Measurements from ENCODE around the gene MISP3.

The MISP3 gene

GRCh38 chr19:14081797-14082674, 9.4 kb downstream of the MISP3 start:
- no peak for DNase-seq

DNA sequence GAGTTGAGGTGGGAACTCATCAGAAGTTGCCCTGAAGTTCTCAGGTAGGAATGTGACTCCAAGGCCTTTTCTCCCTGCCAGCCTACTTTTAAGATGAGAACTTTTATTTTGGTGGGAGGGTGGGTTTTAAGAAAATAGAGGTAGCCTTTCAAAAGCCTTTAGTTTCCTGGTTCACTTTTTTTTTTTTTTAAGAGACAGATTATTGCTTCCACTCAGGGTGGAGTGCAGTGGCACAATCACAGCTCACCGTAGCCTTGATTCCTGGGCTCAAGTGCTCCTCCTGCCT, 10.0 kb downstream of the MISP3 start:
- no peak for DNase-seq

DNA sequence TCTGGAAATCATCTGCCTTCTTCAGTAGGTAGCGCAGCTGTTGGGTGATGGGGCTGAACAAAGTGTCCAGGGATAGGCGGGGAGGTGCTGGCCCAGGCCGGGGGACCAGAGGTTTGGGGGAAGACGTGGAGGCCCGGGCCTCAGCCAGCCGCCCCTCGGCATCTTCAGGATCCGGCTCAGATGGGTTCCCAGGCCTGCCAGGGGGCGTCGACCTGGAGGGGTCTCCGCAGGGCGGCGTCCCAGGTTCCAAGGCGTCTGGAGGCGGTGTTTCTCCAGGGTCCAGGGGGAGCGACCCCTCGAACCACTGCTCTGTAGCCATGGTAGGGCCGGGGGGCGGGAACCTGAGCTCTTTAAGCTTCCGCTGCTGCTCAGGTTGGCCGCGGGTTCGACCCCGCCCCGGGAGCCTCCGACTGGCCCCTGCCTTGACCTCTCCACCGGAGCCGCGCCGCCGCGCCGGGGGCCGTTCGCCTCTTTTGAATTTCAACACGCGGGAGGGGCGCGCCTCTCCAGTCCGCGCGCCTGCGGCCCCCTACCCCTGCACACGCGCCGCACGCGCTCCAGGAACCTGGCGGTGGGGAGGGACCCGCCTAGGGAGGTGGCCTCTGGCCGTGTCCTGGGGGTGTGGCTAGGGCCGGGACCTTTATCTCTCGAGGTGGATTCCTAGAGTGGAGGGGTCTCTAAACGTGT, 12.9 kb downstream of the MISP3 start, which contains the start of gene C19orf67:
Gene C19orf67, minus strand, starts transcription at position 475 of the 687 bp plus-strand sequence. Its CDS starts 156 bp downstream, at position 319.
- no peak for DNase-seq

GRCh38 chr19:14086098-14086497, 13.5 kb downstream of the MISP3 start:
- DNase-seq: no peak

DNA sequence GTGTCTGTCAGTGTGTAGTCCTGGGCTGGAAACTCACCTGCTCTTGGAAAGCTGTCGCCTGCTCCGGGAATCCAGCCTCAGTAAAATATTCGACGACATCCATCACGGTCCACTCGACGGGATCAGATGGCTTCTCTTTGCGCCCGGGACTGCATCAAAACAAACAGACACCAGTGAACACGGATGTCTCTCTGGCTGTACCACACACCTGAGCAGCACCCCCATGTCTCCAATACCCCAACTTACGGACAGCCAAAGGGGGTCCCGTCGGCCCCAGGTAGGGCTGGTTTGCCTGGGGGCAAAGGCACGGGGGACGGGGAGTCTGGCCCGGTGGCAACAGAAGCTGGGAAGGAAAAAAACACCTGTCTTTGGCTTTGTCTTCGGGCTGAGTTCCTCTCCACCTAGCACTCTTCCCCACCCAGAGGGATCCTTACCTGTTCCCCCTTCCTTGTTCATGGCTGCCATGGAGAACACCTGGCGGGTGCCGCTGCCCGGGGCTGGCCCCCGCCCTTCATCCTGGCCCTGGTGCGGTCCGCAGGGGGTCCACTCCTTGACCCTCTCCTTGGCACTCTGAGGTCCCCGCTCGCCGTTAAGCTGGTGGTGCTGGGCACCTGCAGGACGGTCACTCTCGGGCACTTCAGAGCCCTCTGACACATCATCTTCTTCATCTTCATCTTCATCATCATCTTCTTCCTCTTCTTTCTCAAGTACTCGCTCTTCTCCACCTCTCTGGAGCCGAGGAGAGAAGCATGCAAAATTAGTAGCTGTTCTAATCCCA, 16.2 kb downstream of the MISP3 start:
- DNase-seq: no peak

DNA sequence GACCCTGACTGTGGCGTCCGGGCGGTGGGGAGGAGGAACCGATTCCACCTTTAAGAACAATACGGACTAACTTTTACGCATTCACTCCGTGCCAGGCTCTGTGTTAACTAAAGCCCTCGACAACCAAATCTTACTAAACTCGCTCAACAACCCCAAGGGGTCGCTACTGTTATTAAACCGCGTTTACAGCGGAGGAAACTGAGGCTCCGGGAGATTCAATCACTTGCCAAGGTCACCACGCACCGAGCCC, 16.8 kb downstream of the MISP3 start:
- no peak for DNase-seq

DNA sequence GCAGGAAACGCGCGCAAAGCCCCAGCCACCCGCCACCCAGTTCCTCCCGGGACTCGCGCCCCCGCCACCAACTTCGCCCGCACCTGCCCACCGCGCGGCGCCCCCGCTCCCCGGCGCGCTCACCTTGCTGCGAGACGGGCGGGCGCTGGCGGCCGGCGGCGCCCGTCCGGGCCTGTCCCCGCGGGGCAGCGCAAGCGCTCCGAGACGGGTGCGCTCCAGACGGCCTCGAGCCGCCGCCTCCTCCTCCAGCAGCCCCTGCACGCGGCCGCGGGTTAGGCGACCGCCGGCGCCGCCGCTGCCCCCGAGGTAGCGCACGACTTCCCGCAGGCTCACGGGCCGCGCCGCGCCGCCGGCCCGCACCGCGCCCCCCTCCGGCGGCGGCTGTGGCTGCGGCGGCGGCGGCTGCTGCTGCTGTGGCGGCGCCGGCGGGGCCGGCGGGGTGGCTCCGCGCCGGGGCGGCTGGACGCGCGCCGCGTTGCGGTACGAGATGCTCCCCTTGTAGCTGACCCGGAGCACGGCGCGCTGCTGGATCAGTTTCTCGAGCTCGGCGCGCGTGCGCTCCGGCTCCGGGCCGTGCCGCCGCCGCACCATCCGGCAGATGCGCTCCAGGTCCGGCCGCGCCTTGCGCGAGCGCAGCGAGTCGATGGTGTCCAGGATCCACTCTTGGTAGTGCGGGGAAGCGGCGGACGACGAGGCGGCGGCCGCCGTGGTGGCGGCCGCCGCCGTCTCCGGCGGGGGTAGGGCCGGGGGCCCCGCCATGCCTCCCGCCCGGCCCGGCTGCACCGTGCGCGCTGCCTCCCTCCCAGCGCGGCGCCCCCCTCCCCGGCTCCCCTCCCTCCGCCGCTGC, 17.3 kb downstream of the MISP3 start:
- peak; percentile 14 for DNase-seq

DNA sequence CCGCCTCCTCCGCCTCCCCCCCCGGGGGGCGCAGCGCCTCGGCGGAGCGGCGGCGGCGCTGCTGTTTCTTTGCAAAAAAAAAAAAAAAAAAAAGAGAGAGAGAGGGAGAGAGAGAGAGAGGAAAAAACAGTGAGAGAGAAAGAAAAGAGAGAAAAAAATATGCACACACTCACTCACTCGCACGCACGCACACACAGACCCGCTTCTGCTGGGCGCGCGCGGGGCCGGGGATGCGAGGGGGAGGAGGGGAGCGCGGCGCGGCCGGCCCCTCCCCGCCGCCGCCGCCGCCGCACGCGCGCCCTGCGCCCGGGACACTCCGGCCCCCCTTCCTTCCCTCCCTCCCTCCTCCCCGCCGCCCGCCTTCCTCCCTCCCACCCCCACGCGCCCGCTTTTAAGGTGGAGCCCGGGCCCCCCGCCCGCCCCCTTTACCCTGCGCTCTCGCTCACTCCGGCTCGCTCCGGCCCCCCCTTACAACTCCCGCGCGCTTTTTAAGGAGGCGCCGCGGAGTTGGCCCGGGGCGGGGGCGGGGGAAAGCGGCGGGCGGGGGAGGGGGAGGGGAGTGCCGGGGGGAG, 18.0 kb downstream of the MISP3 start, which contains the start of gene SAMD1:
Gene SAMD1, minus strand, starts transcription at position 243 of the 572 bp plus-strand sequence.
- peak; percentile 48 for DNase-seq

DNA sequence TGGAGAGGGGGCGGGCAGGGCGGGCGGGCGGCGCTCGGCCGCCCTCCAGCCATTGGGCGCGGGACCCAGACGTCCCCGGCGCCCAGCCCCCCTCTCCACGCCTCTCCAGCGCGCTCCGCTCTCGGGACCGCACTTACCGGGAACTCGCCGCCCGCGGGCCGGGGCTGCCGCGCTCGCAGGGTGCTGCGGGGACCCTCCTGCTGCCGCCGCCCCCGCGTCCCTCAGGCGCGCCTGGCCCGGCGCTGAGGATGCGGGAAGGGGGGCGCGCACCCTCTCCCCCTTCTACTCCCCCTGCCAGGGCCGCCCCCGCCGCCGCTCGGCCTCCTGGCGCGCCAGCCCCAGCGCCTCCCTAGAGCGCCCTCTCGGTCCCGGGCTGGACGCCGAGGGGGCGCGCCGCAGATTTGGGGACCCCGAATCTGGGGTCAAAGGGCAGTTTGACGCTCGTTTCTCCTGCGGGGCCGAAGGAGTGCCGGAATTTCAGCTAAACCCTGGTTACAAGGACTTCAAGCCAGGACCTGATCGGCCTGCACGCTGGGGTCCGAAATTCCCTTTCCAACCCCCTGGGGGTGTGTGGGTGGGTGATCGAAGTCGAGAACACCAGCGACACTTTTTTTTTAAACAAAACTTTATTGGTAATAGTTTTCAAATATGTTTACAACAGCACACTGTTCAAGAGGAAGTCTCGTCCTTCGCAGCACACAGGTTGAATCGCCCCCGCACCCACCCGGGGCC, 18.7 kb downstream of the MISP3 start:
- DNase-seq: peak; percentile 37

GRCh38 chr19:14091813-14092462, 19.4 kb downstream of the MISP3 start:
- no peak for DNase-seq

DNA sequence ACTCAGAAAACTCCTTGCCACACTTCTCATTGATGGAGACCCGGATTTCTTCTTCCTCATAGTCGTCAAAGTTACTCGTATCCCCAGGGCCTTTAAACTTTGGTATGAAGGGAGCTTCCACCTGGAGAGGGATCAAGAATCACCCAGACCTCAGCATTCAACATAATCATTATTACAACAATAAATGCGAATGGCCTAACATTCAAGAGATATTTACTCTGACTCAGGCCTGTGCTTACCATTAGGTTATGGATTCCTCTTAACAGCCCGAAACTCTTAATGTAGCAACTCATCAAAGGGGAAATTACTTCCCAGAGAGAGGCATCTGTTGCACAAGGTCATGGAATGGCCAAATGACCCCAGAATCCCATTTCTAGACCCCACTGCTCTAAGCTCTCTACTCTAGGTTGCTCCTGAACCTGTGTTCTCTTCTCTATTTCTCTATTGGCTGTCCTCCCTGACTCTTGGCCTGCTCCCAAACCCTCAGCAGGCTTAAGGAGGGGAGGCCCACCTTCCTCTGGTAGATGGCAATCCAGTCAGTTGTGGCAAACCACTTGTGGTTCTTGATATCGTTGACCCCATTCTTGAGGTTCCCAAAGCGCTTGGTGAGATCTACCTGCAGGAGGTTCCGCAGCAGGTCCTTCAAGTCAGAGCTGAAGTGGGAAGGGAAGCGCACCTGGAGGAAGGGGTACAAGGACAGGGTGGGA, 20.7 kb downstream of the MISP3 start:
- DNase-seq: no peak

GRCh38 chr19:14094854-14095253, 22.3 kb downstream of the MISP3 start:
- DNase-seq: no peak

- DNase-seq: no peak
Measured at GRCh38 chr19:14096272-14096992, 23.8 kb downstream of the MISP3 start.

DNA sequence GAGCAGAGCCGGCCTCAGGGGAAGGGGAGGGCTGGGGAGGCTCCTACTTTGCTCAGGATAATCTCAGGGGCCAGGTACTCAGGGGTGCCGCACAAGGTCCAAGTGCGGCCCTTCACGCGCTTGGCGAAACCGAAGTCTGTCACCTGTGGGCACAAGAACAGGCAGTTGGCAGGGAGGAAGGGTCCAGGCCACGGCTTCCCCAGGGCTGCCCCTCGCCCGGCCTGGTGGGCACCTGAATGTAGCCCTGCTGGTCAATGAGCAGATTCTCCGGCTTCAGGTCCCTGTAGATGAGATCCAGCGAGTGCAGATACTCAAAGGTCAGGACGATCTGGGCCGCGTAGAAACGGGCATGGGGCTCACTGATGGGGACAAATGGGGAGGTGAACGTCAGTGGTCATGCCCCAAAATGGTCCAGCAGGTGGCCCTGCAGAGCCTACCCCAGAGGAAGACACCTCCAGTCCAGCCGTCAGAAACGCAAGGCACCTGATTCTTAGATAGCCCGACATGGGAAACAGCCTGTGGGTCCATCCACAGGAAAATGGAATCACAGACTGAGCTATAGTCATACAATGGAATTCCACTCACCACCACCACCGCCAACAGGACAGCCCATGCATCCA, 25.1 kb downstream of the MISP3 start:
- DNase-seq: no peak

DNA sequence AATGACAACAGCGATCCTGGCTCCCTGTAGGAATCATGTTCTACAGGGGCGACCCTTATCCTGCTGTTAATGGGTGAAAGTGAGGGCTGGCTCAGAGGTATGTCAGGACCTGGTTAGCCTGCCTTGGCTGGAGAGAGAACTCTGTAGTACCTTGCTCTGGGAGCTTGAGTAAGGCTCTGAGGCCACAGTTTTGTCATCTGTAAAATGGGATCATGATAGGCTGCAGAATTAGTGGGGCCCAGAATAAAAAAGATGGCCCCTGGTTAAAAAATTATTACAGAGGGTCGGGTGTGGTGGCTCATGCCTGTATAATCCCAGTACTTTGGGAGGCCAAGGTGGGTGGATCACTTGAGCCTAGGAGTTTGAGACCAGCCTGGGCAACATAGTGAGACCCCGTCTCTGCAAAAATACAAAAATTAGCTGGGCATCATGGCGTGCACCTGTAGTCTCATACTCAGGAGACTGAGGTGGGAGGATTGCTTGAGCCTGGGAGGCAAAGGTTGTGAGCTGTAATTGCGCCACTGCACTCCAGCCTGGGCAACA, 28.5 kb downstream of the MISP3 start:
- DNase-seq: no peak

GRCh38 chr19:14102102-14102696, 29.6 kb downstream of the MISP3 start:
- DNase-seq: no peak

GRCh38 chr19:14102756-14103155, 30.2 kb downstream of the MISP3 start:
- DNase-seq: no peak

- DNase-seq: no peak
Measured at GRCh38 chr19:14103310-14103709, 30.7 kb downstream of the MISP3 start.

DNA sequence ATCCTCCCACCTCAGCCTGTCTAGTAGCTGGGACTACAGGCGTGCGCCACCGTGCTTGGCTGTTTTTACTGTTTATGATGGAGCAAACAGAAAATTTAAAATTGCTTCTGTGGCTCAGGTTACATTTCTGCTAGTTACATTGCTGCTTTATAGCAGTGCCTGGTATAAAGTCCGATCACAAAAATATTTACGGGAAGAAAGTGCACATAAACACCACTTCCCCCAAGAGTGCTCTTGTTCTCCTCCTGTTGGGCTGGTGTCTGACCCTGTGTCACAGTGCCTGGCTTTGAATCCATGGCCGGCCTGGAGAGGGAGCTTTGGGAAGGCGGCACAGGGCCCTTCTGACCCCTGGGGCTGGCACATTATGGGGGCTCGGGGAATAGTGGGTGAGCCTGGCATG, 33.1 kb downstream of the MISP3 start:
- DNase-seq: no peak
